ENCODE measurements around the gene ITM2C. TPM values are rescaled to one million over a fixed set of nuclear protein-coding genes. Genes with fewer than 3 reads are reported as not detected.

The ITM2C gene
- total RNA-seq, 2 donors from 2014 or later: 15.3 to 18.6 TPM

- Mint-ChIP-seq H3K27ac (no peak overlapping the region), H3K4me3 (no peak overlapping the region), H3K27me3 (peaks cover 5% of the 10 kb centered on the region), H3K4me1 (peaks cover 4% of the 10 kb centered on the region), H3K36me3 (ENCODE audit: low read depth) (no peaks in the 10 kb centered on the region)
- H3K9me3 ChIP-seq (ENCODE audit: control insufficient read depth, low read length, poor library complexity, severe bottlenecking): no peaks in the 10 kb centered on the region
- DNase-seq: no peak
- no peak for ATAC-seq
Observed at GRCh38 chr2:230881840-230882239, 17.1 kb downstream of the ITM2C start.

DNA sequence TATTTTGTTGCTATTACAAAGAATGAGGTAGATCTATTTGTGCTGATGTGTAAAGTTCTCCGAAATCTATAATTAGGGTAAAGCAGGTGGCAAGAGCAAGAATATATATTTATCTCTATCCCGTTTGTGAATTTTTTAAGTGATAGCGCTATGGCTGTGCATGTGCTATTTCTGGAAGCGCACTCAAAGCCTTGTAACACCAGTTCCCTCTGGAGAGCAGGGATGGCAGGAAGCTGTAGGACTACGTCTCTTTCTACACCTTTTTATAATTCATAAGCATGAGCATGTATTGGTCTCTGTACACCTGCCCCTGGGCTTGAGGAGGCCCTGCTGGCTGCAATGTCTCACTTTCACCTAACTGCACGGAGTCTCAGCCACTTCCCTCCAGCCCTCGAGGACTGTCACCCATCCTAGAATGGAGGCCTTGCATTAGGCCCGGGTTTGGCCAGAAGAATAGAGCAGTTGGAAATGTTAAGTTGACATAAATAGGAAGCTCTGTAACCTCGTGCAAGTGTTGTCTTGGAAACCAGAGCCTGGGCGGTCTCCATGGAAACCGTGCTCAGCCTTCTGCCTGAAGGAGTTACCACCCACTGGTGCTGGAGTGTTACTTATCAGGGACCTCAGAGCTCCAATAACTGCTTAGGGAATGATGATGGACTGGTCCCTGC is 20.9 kb downstream of the ITM2C start:
- ATAC-seq: no peak
- Mint-ChIP-seq H3K4me1 (peaks cover 4% of the 10 kb centered on the region), H3K27me3 (peaks cover 12% of the 10 kb centered on the region), H3K27ac (no peak overlapping the region), H3K4me3 (no peak overlapping the region), H3K36me3 (ENCODE audit: low read depth) (no peaks in the 10 kb centered on the region)
- DNase-seq: no peak
- no peaks in the 10 kb centered on the region for H3K9me3 ChIP-seq (ENCODE audit: control insufficient read depth, low read length, poor library complexity, severe bottlenecking)

- DNase-seq: no peak
- Mint-ChIP-seq H3K4me3 (no peak overlapping the region), H3K36me3 (ENCODE audit: low read depth) (no peaks in the 10 kb centered on the region), H3K4me1 (peaks cover 4% of the 10 kb centered on the region), H3K27me3 (peaks cover 18% of the 10 kb centered on the region), H3K27ac (no peak overlapping the region)
- H3K9me3 ChIP-seq (ENCODE audit: control insufficient read depth, low read length, poor library complexity, severe bottlenecking): no peaks in the 10 kb centered on the region
- ATAC-seq: no peak
Observed at GRCh38 chr2:230886206-230886605, 21.5 kb downstream of the ITM2C start.

GRCh38 chr2:230886671-230887071 is 21.9 kb downstream of the ITM2C start:
- DNase-seq: no peak
- Mint-ChIP-seq H3K27ac (no peak overlapping the region), H3K36me3 (ENCODE audit: low read depth) (no peaks in the 10 kb centered on the region), H3K27me3 (peaks cover 23% of the 10 kb centered on the region), H3K4me1 (peaks cover 5% of the 10 kb centered on the region), H3K4me3 (no peak overlapping the region)
- ATAC-seq: no peak
- no peaks in the 10 kb centered on the region for H3K9me3 ChIP-seq (ENCODE audit: control insufficient read depth, low read length, poor library complexity, severe bottlenecking)

- Mint-ChIP-seq H3K4me1 (peaks cover 5% of the 10 kb centered on the region), H3K27ac (no peak overlapping the region), H3K4me3 (no peak overlapping the region), H3K36me3 (ENCODE audit: low read depth) (no peaks in the 10 kb centered on the region), H3K27me3 (peaks cover 29% of the 10 kb centered on the region)
- no peaks in the 10 kb centered on the region for H3K9me3 ChIP-seq (ENCODE audit: control insufficient read depth, low read length, poor library complexity, severe bottlenecking)
- DNase-seq (no peak), ATAC-seq (no peak)
Observed at GRCh38 chr2:230887342-230887741, 22.6 kb downstream of the ITM2C start.

DNA sequence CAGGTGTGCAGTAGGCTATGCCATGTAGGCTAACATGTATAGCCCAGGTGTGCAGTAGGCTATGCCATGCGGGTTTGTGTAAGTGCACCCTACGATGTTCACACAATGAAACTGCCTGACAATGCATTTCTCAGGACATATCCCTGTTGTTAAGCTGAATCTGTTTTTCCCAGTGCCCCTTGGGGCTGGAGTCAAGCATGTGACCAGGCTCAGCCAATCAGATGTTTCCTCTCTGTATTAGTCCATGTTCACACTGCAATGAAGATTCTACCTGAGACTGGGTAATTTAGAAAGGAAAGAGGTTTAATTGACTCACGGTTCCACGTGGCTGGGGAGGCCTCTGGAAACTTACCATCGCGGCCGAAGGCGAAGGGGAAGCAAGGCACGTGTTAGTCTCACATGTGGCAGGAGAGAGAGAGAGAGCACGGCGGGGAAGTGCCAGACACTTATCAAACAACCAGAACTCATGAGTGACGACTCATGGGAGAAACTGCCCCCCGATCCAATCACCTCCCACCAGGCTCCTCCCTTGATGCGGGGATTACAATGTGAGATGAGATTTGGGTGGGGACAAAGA is 24.2 kb downstream of the ITM2C start:
- peaks cover 44% of the 10 kb centered on the region for H3K27me3 Mint-ChIP-seq
- no peaks in the 10 kb centered on the region for H3K36me3 Mint-ChIP-seq (ENCODE audit: low read depth)
- H3K9me3 ChIP-seq (ENCODE audit: control insufficient read depth, low read length, poor library complexity, severe bottlenecking): no peaks in the 10 kb centered on the region
- no peak overlapping the region for H3K4me3 Mint-ChIP-seq
- H3K27ac Mint-ChIP-seq: no peak overlapping the region
- DNase-seq (no peak), ATAC-seq (no peak)
- H3K4me1 Mint-ChIP-seq: peaks cover 5% of the 10 kb centered on the region

DNA sequence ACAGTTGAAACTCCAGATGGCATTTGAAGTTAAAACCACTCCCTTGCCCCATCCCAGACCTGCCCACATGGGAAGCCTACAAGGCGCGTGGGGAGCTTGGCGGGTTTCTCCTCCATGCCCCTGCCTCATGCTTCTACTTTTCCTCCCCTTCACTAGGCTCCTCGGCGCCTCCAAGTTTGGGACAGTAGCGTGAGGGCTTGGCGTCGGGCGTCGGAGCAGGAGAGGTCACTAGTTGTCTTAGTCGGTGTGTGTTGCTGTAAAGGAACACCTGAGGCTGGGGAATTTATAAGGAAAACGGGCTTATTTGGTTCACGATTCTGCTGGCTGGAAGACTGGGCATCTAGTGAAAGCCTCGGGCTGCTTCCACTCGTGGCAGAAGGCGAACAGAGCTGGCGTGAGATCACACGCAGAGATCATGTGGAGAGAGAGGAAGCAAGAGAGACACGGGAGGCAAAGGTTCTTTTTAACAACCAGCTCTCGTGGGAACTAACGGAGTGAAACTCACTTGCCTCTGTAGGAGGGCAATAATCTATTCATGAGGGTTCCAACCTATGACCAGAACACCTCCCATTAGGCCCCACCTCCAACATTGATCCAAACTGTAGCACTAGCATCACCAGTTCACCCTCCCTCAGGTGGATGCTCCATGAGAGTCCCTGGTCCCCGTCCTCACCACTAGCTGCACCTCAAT is 25.3 kb downstream of the ITM2C start:
- peaks cover 53% of the 10 kb centered on the region for H3K27me3 Mint-ChIP-seq
- H3K36me3 Mint-ChIP-seq (ENCODE audit: low read depth): no peaks in the 10 kb centered on the region
- no peak overlapping the region for H3K4me3 Mint-ChIP-seq
- peaks cover 9% of the 10 kb centered on the region for H3K4me1 Mint-ChIP-seq
- DNase-seq (no peak), ATAC-seq (no peak)
- H3K9me3 ChIP-seq (ENCODE audit: control insufficient read depth, low read length, poor library complexity, severe bottlenecking): no peaks in the 10 kb centered on the region
- H3K27ac Mint-ChIP-seq: no peak overlapping the region

- peaks cover 9% of the 10 kb centered on the region for H3K4me1 Mint-ChIP-seq
- no peak for ATAC-seq
- peaks cover 55% of the 10 kb centered on the region for H3K27me3 Mint-ChIP-seq
- H3K27ac Mint-ChIP-seq: no peak overlapping the region
- H3K4me3 Mint-ChIP-seq: no peak overlapping the region
- no peaks in the 10 kb centered on the region for H3K36me3 Mint-ChIP-seq (ENCODE audit: low read depth)
- H3K9me3 ChIP-seq (ENCODE audit: control insufficient read depth, low read length, poor library complexity, severe bottlenecking): no peaks in the 10 kb centered on the region
- DNase-seq: no peak
Observed at GRCh38 chr2:230890646-230891045, 25.9 kb downstream of the ITM2C start.

GRCh38 chr2:230891064-230891463 is 26.3 kb downstream of the ITM2C start:
- no peaks in the 10 kb centered on the region for H3K36me3 Mint-ChIP-seq (ENCODE audit: low read depth)
- H3K9me3 ChIP-seq (ENCODE audit: control insufficient read depth, low read length, poor library complexity, severe bottlenecking): no peaks in the 10 kb centered on the region
- peaks cover 10% of the 10 kb centered on the region for H3K4me1 Mint-ChIP-seq
- ATAC-seq (no peak), DNase-seq (no peak)
- H3K4me3 Mint-ChIP-seq: no peak overlapping the region
- H3K27ac Mint-ChIP-seq: no peak overlapping the region
- H3K27me3 Mint-ChIP-seq: peaks cover 58% of the 10 kb centered on the region

GRCh38 chr2:230891509-230891908 is 26.8 kb downstream of the ITM2C start:
- no peak for ATAC-seq
- DNase-seq: no peak
- no peaks in the 10 kb centered on the region for H3K9me3 ChIP-seq (ENCODE audit: control insufficient read depth, low read length, poor library complexity, severe bottlenecking)
- Mint-ChIP-seq H3K27me3 (peaks cover 59% of the 10 kb centered on the region), H3K4me1 (peaks cover 9% of the 10 kb centered on the region), H3K27ac (no peak overlapping the region), H3K4me3 (no peak overlapping the region), H3K36me3 (ENCODE audit: low read depth) (no peaks in the 10 kb centered on the region)

GRCh38 chr2:230893338-230893737 is 28.6 kb downstream of the ITM2C start:
- Mint-ChIP-seq H3K36me3 (ENCODE audit: low read depth) (no peaks in the 10 kb centered on the region), H3K27me3 (peaks cover 70% of the 10 kb centered on the region), H3K27ac (no peak overlapping the region), H3K4me3 (no peak overlapping the region), H3K4me1 (peaks cover 9% of the 10 kb centered on the region)
- H3K9me3 ChIP-seq (ENCODE audit: control insufficient read depth, low read length, poor library complexity, severe bottlenecking): no peaks in the 10 kb centered on the region
- ATAC-seq: no peak
- DNase-seq: no peak

DNA sequence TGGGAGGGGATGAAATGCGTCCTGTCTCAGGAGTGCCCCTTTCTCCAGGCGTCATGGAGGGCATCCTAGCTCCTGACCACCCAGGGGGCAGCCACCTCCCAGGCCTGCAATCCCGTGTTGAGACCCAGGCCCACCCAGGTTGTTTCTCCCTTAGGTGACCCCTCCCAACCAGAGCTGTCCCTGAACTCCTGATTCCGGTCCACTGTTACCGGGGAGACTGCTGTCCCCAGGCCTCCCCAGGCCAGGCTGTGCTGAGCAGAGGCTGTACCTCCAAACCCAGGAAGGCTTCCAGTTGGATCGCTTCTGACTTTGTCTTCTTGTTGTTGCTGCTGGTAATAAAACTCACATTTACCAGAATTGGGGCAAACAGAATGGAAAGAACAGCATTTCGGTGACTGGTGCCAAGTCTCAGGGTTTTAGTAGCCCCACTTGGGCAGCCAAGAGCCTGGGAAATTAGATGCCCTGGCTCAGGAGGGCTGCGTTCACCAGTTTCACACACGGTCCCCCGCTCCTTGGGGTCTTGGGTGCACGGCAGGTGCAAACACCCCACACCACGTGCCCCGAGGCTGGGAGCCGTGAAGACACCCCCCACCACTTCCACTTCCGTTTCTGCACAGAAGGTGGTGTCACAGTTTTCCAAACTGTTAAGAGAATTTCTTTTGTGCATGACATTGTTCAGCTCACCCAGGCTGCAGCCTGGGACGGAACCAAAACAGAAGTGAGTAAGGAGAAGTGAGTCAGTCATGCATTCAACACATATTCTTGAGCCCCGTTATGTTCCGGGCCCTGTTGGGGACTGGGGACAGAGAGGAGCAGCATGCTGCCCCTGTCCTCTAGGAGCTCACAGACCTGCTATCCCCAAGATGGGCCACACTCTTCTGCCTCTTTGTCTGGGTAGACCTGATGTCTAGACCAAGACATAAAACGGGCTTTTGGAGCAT is 29.4 kb downstream of the ITM2C start:
- no peaks in the 10 kb centered on the region for H3K9me3 ChIP-seq (ENCODE audit: control insufficient read depth, low read length, poor library complexity, severe bottlenecking)
- ATAC-seq: peak; percentile 69
- Mint-ChIP-seq H3K27me3 (peaks cover 70% of the 10 kb centered on the region), H3K36me3 (ENCODE audit: low read depth) (no peaks in the 10 kb centered on the region), H3K27ac (peak overlapping the region; percentile 29), H3K4me3 (no peak overlapping the region), H3K4me1 (peaks cover 9% of the 10 kb centered on the region)
- no peak for DNase-seq

Measured in T-helper 17 cell (primary cell).